GM20000 (cell line): ENCODE results near the gene TGFB2.

Source experiments
- DNase-seq: peaks from one replicate; pipeline ENCODE4 v3.0.0; 2012; ENCODE audit warnings: low spot score
- TF ChIP-seq, protein P1 (sequence below): IDR thresholded peaks from 2 replicates; pipeline ENCODE4 v1.5.1; 2012; ENCODE audit warnings: mild to moderate bottlenecking, control low read depth; ENCODE audit errors: extremely low read depth, missing control alignments

Gene TGFB2

DNA sequence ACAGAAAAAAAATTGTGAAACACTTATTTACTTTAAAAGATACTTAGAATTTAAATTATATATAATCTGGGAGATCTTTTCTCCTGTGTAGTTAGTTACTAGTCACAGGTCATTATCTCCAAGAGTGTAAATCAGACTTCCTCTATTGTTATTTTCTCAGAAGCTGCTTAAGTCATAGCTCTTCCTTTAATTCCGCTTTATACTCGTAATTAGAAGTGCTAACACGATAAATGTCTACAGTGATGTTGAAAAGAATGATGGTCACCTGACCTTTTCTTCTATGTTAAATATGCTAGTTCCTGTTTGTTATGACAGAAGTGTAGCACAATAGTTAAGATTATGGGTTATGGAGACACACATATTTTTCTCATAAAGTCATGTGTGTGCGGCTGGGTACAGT is 123.6 kb downstream of the TGFB2 start:
- TF ChIP-seq, protein P1, sequence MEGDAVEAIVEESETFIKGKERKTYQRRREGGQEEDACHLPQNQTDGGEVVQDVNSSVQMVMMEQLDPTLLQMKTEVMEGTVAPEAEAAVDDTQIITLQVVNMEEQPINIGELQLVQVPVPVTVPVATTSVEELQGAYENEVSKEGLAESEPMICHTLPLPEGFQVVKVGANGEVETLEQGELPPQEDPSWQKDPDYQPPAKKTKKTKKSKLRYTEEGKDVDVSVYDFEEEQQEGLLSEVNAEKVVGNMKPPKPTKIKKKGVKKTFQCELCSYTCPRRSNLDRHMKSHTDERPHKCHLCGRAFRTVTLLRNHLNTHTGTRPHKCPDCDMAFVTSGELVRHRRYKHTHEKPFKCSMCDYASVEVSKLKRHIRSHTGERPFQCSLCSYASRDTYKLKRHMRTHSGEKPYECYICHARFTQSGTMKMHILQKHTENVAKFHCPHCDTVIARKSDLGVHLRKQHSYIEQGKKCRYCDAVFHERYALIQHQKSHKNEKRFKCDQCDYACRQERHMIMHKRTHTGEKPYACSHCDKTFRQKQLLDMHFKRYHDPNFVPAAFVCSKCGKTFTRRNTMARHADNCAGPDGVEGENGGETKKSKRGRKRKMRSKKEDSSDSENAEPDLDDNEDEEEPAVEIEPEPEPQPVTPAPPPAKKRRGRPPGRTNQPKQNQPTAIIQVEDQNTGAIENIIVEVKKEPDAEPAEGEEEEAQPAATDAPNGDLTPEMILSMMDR: no peak
- no peak for DNase-seq

DNA sequence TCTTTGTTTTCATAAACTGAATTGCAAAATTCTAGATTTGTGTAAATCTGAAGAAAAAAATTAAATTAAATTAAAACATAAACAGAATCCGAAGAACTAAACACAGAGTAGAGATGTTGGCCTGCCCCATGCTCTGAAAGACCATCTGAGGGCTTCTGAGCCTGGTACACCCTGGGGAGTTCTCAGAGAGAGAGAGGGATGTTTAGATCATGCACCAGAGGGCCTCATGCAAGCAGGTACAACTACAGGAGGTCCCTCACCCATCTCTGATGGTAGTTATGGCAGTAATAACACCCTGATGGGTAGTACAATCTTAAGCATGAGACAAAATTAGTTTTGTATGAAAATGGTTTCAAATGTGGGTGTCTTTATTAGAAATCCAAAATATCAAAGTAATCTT is 127.7 kb downstream of the TGFB2 start:
- TF ChIP-seq, protein P1: no peak
- DNase-seq: no peak

DNA sequence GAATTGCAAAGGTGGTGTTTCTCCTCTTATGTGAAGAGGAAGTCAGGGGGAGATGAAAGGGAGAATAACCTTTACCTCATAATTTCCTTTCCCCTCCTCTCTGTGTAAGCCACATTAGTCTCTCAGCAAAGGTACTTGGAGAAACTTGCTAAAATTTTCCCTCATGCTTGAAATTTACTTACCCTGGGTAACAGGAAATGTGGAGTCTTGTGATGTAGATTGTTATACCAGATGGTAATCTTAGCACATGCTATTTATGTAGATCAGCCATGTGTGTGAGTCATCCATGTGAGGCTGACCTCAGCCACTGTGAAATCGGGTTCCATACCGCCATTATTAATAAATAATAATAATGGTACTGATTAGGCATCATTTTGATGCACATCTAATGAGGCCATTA is 128.4 kb downstream of the TGFB2 start:
- no peak for DNase-seq
- TF ChIP-seq, protein P1: no peak

DNA sequence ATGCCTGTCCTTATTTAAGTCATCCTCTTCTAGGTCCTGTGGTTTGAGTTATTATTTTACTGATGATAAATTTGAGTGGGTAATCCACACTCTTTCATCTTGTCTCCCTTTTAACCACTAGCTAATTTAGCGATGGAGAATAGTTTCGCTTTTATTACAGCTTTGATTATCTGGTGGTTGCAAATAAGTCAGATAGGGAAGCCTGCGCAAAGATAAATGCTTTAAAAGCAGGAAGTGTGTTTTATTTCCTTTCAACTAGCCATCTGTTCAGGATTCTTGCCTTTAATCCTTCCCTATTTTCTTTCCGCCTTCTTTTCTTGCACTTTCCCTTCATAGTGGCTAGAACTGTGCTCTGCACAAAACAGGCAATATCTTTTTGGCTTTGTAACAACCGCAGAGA is 129.0 kb downstream of the TGFB2 start:
- no peak for DNase-seq
- TF ChIP-seq, protein P1: no peak

DNA sequence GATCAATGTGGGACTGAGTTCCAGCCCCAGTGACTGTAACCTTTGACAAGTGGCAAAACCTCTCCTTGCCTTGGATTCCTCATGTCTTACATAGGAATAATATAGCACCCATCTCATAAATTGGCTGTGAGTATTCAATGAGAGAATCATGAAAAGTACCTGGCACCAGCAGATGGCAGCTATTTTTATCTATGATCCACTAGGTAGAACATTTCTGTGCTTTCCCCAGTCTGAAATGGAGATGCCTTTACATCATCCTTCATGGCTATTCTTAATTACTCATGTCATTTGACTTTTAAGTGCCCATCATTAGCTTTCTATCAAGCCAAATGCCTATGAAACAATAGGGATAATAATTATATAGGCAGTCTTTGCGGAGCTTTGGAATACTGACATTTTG is 130.1 kb downstream of the TGFB2 start:
- TF ChIP-seq, protein P1: no peak
- no peak for DNase-seq

DNA sequence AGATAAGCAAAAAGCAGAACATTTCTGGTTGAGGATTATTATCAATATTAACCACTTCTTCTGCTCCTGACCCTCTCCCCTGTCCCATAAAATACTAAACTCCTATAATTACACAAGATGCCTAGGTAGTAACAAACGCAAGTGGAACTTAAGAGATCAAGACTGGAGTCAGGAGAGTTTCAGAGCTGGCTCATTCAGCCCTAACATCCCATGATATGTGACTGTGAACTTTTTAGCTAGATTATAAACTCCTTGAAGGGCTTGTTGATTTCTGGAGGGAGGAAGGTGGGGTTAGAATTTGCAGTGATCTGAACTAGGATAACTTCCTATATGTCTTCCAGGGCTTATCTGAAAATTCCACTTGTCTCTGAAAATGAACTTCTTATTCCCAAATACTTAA is 130.6 kb downstream of the TGFB2 start:
- no peak for DNase-seq
- TF ChIP-seq, protein P1: no peak

DNA sequence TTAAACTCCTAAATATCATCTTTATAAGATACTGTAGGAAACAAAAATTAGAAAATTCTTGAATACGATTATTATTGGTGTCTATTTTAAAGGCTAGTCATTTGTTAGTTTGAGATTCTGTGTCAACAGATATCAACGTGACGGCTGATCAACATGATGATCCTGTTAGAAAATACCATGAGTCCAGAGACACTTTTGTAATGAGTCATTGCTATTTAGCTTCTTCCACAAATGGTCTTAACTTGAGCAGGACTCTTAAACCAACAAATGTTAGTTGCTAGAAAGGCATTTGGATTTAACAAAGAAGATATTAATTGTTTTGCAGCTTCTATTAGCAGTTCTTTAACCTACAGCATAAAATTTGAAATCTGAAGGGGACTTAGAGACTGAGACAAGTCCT is 131.2 kb downstream of the TGFB2 start:
- no peak for DNase-seq
- TF ChIP-seq, protein P1: no peak

- DNase-seq: no peak
These were observed 133.2 kb downstream of the TGFB2 start for GRCh38 chr1:218478336-218478735.

More at GRCh38 chr1:218478336-218478735, 133.2 kb downstream of the TGFB2 start:
- TF ChIP-seq, protein P1: no peak
